ENCODE results near the gene RANBP17.
A peak's percentile ranks its signal among the peaks of the same experiment; 100 is the strongest.

RANBP17 gene

GRCh38 chr5:170861917-170862766 lies at the start of gene RANBP17:
Gene RANBP17 (plus strand): TSS chr5:170862018.
- H3K4me3 ChIP-seq (ENCODE audit: control insufficient read depth, low read depth, low read length), result peak within 1 kb of the TSS; percentile 50
- TF ChIP-seq, protein P1, sequence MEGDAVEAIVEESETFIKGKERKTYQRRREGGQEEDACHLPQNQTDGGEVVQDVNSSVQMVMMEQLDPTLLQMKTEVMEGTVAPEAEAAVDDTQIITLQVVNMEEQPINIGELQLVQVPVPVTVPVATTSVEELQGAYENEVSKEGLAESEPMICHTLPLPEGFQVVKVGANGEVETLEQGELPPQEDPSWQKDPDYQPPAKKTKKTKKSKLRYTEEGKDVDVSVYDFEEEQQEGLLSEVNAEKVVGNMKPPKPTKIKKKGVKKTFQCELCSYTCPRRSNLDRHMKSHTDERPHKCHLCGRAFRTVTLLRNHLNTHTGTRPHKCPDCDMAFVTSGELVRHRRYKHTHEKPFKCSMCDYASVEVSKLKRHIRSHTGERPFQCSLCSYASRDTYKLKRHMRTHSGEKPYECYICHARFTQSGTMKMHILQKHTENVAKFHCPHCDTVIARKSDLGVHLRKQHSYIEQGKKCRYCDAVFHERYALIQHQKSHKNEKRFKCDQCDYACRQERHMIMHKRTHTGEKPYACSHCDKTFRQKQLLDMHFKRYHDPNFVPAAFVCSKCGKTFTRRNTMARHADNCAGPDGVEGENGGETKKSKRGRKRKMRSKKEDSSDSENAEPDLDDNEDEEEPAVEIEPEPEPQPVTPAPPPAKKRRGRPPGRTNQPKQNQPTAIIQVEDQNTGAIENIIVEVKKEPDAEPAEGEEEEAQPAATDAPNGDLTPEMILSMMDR (IDR thresholded peaks at IDR 0.05; ENCODE audit: control insufficient read depth, insufficient read depth, low read depth, low read length, missing control alignments), result no peak
- DNase-seq (ENCODE audit: low read depth), result no peak

GRCh38 chr5:170813231-170813630 lies 48.6 kb upstream of the RANBP17 start:
- TF ChIP-seq, protein P1 (IDR thresholded peaks at IDR 0.05; ENCODE audit: control insufficient read depth, insufficient read depth, low read depth, low read length, missing control alignments), result no peak
- H3K4me3 ChIP-seq (ENCODE audit: control insufficient read depth, low read depth, low read length), result no peak overlapping the region
- DNase-seq (ENCODE audit: low read depth), result no peak

GRCh38 chr5:170817195-170817594 lies 44.6 kb upstream of the RANBP17 start:
- DNase-seq (ENCODE audit: low read depth), result no peak
- TF ChIP-seq, protein P1 (IDR thresholded peaks at IDR 0.05; ENCODE audit: control insufficient read depth, insufficient read depth, low read depth, low read length, missing control alignments), result no peak

DNA sequence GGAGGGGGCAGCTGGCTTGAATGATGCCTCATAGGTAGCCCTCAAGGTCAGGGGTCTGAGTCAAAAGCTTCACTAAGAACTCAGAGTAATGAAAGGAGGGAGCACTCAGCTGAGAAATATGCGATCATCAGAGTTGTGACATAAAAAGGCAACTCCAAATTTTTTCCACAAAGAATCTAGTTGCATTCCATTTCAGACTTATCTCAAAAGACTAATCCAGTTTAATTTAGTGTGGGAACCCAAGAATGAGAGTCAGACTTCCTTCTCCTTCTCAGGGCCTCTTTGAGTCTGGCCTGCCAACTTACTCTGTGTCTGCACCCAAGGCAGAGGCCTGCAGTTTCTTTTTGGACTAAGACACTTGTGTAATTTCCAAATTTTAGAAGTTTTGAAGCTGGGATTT lies 43.6 kb upstream of the RANBP17 start:
- TF ChIP-seq, protein P1 (IDR thresholded peaks at IDR 0.05; ENCODE audit: control insufficient read depth, insufficient read depth, low read depth, low read length, missing control alignments), result no peak
- DNase-seq (ENCODE audit: low read depth), result peak; percentile 71
- no peak overlapping the region for H3K4me3 ChIP-seq (ENCODE audit: control insufficient read depth, low read depth, low read length)

More at GRCh38 chr5:170817195-170817594, 44.6 kb upstream of the RANBP17 start:
- H3K4me3 ChIP-seq (ENCODE audit: control insufficient read depth, low read depth, low read length), result no peak overlapping the region

DNA sequence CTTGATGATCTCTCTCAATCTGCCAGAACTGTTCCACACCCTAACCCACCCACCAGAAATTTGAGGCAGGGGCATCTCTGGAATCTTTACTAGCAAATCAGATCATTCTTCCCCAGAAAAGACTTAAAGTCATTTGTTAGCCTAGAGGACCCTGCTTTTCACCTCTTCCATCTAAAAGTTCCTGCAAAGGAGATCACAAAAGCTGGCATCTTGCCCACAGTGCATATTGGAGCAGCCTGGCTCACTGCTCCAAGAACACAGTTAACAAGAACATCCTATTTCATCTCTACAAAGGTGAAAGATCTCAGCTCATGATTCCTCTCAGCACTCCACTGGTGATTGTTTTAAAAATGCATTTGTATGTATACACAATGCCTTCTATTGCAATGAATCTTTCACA lies 42.0 kb upstream of the RANBP17 start:
- TF ChIP-seq, protein P1 (IDR thresholded peaks at IDR 0.05; ENCODE audit: control insufficient read depth, insufficient read depth, low read depth, low read length, missing control alignments), result no peak
- DNase-seq (ENCODE audit: low read depth), result no peak
- no peak overlapping the region for H3K4me3 ChIP-seq (ENCODE audit: control insufficient read depth, low read depth, low read length)

DNA sequence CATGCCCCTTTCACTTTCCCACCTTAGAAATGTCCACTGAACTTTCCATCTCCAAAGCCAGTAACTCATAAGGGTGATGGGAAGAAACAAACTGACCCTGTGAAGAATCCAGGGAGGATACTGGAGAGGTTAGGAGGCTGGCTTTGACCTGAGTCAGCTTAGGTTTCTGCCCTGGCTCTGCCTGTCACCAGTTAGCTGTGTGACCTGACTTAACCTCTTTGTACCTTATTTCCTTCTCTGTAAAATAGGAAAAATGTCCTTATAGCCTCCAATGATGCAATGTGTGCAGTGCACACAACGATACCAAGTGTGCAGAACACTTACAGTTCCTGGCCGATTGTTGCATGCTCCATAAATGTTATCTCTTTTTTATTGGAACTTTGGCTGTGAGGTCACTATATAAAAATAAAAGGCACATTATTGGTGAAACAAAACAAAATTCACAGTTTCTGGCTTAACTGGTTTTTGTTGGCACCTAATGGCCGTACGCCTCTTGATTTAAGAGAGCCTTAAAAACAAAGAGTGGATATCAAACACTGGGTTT lies 40.5 kb upstream of the RANBP17 start:
- TF ChIP-seq, protein P1 (IDR thresholded peaks at IDR 0.05; ENCODE audit: control insufficient read depth, insufficient read depth, low read depth, low read length, missing control alignments), result no peak
- H3K4me3 ChIP-seq (ENCODE audit: control insufficient read depth, low read depth, low read length), result no peak overlapping the region
- no peak for DNase-seq (ENCODE audit: low read depth)
